CD4-positive, alpha-beta T cell treated with Interleukin-4 for 1 hour (primary cell): Measurements from ENCODE around the gene PLPPR4.

Experiments used
- DNase-seq, 2 donors: peaks; one replicate each; pipeline ENCODE4 v3.0.0-alpha.2; 2020 to 2022

The PLPPR4 gene

DNA sequence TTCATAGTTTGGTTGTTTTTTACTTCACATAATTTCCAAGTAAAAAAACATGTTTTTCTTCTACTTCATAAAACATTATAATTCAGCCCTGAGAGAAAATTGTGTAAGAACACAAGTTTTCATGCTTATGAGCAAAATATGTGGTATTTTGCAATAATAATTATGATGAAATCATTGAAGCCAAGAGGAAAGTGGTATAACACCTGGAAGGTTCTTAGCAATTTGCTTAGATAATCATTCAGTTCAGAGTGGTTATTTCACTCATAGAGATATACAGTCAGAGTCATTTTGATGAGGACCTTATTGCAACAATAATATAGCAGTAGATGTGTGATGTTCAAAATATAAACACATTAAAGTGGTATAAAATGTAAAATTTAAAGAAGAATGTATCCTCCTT is 94.5 kb downstream of the PLPPR4 start:
- no peak for DNase-seq
